Measurements from ENCODE around the gene KCNQ1.

Gene KCNQ1

GRCh38 chr11:2574043-2574552, 129.3 kb downstream of the KCNQ1 start:
- no peak for DNase-seq

DNA sequence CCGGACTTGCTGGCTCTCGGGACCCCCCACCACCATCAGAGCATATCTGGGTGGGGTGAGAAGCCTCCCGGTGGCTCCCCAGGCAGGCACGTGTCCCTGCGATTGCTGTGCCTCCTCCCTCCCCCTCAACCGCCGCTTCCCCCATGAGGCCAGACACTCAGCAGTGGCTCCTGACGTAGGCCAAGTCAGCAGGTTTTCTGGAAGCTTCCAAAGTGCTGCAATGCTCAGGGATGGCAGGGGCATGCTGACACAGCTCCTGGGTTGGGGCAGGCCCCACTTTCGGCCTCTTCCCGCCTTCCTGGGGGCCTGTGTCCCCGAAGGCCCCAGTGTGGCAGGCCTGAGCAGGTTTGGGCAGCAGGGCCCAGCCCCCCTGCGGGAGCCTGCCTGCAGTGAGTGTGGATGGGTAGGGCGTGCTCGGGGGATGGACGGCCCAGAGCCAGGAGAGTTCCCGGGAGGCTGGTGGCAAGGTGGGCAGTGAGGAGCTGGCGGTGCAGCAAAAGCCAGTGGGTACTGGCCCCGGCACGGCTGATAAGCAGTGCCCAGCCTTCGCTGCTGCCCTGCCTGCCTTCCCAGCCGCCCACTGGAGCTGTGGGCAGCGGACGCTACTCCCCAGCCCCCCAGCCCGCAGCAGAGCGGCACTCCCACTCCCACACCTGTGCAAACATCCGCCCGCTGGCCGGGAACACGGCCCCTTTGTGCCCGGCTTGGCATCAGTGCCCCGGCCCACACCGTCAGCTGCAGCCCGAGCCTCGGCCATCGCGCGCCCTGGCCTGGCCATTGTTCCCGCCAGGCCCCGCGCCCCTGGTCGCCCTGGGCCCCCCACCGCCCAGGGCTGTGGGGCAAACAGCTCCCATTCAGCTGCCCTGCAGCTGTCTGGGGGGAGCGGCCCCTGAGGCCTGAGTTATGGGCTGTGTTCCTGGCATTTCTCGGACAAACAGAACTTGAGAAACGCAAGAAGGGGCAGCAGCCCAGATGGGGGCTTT, 130.0 kb downstream of the KCNQ1 start:
- no peak for DNase-seq

DNA sequence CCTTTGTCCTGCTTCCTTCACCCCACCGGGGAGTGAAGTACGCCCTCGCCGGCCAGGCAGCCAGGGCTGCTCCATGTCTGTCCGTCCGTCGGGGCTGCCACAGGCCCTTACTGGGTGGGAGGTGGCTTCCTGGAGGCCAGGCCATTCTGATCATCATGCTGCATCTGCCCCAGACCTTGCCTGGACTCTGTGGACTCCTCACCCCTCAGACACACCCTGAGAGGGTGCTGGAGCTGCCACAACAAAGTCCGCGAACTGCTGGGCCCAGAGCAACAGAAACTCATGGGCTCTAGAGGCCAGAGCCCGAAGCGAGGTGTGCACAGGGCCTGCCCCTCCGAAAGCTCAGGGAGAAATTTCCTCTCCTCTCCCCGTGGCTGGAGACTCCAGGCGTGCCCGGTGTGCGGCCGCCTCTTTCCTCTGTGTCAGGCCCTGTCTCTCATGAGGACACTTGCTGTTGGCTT, 130.8 kb downstream of the KCNQ1 start:
- DNase-seq = no peak

DNA sequence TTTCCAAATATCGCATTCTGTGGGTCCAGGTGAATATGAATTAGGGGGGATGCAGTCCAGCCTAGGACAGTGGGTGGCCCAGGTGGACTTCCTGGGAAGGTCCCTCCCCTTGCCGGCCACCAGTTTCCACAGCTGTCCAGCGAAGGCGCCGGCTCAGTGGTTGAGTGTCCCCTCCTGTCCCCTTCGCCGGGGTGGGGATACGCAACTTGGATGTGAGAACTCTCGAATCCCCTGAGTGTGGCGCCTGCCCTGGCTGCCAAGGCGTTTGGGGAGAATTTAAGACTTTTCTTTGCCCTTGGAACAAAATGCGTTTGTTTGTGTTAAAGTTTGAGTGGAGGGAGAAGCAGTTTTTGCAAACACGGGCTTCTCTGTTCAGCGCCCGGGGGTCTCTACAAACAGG, 131.3 kb downstream of the KCNQ1 start:
- no peak for DNase-seq

DNA sequence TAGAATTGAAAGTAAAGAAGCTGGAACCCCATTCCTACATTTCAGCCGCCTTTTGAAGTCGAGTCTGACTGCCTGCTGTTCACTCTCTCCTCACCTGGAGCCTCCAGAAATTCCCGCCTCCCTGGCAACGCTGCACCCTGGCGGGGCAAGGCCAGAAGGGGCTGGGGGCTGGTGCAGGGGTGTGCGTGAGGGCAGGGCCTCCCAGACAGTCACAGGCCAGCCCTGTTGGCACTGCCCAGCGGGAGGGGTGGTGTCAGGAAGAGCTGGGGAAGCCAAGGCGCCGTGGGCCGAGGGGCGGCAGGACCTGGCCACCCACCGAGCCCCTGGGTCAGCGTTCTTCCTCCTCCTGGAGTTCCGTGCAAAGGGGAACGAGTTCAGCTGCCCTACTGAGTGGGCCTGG, 131.7 kb downstream of the KCNQ1 start:
- DNase-seq = no peak

DNA sequence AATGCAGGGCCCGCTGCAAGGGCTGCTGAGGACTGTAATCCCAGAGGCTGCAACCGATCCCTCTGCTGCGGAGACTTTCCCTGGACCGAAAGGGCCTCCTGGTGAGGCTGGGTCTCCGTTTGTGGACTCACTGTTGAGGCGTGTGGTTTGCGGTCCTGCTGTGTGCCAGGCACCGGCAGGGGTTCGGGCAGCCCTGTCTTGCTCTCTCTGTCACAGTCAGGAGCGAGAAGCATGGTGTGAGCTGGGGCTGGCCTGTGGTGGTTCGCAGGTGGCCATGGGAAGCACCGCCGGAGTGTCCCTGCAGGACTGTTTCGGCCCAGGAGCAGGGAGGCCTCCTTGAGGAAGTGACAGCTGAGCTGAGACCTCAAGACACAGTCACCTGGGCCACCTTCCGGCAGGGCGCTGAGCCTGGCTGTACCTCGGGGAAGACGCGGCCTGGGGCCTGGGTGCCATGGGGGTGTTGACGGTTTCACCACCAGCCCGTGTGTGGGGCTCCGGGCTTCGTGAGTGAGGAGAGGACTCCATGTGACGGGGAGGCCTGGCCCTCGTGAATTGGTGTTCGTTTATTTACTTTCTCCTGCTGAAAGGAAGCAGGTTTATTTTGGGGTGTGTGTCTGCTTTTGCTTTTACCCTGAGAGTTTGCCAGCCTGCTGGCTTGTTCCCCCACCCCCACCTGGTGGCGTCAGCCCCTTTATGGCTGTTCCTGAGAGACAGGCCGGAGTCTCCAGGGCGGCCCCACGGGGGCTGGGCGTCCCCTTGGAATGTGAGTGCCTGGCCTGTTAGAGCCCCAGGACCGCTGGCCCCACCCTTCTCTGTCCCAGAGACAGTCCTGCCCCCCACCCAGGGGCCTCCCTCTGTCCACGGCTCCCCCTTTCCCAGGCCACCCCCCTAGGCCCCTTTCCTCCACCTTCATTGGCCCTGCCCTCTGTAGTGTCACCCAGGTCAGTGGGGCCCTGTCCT, 132.5 kb downstream of the KCNQ1 start:
- DNase-seq = no peak

DNA sequence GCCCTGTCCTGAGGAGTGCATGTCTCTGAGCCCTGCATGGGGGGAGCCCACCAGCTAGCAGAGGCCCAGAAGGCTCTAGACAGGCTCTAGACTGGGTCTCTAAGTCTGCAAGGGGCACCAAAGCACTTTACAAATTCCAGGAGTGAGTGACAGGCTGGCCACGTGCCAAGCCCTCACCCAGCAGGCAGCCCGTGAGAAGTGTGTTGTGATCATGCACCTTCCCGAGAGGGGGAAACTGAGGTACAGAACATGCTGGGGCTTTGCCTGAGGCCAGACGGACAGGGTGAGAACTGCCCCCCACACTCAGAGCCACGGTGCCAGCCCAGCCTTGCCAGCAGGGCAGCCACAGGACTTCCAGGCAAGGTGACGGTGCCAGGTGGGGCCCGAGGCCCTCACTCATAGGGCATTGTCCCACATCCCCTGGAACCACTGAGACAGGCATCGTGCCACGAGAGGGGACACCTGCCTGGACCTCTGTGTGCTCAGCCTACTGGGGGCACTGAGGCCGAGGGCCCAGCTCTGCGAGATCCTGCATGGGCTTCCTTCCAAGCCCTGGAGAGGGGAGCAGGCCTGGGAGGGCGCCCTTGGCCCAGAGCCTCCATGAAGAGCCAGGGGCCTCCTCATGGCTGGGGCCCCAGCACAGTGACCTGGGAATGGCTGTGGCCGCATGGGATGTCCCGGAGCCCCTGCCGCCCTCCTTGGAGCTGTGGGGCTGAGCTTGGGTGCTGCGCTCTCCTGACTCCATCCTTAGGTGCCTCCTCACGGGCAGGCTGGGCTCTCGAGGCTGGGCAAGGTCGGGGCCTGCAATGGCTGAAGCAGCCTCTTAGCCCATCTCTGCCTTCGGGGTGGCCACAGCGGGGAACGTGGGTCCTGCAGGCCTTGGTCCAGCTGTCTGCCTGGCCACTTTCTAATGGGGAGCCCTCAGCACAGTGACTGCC, 133.5 kb downstream of the KCNQ1 start:
- DNase-seq = no peak

DNA sequence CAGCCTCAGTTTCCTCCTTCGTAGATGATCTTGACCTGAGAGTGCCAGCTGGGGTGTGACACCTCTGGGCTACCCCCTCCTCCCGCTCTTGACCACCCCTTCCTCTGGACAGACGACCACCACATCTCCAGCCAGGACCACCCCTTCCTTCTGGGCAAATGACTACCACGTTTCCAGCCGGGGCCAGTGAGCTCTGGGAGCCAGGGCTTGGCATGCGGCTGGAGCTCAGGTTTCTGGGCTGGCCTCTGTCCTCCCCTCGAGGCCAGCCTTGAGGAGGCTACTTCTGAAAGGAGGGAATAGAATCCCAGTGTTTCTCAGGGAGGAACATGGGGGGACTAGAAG, 134.1 kb downstream of the KCNQ1 start:
- DNase-seq = no peak

DNA sequence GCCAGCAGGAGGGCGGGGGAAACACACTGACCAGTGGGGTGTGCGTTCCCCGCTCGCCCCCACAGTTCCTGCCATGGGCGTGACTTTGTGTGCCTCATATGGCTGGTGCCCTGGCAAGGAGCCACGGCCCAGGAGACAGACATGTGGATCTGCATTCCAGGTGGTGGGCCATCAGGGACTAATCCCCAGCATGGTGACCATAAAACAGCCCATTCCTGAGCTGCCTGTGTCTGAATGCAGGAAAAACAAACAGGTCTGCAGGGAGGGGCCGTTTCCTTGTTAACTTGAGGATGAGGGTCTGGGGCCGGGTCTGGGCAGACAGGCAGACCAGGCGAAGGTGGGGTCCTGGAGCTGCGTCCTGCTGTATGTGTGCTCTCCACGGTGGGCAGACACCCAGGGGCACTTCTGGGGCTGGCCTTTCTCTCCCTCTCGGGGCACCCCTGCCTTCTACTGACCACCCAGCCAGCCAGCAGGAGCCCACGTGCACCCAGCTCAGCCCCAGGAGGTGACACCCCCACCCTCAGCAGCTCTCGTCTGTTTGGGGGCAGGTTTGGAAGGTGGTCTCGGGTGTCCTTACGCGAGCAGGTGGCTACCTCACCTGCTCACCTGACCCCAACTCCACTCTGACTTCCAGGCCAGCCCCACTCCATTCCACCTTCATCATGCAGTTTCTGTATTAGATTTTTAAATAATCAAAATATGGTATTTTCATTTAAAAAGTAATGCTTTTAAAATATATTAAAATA, 134.7 kb downstream of the KCNQ1 start:
- no peak for DNase-seq

DNA sequence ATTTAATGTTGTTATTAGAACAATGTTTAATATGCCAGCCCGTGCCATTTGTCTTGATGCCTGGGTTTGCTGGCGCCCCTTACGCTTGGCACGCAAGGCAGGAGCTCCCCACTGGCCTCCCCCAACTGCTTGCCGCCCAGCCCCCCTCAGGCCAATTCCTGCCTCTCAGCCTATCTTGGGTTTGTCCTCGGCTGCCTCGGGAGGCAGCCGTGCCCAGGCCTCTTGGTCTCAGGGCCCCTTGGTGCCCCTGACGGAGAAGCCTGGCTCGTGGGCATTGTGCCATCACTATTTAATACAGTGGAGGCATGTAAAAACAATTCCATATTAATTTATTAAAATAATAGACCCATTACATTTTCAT, 135.2 kb downstream of the KCNQ1 start:
- no peak for DNase-seq

- no peak for DNase-seq
These were observed 135.8 kb downstream of the KCNQ1 start for GRCh38 chr11:2580571-2581001.

GRCh38 chr11:2581151-2581930, 136.5 kb downstream of the KCNQ1 start:
- DNase-seq = no peak

GRCh38 chr11:2581931-2582350, 137.1 kb downstream of the KCNQ1 start:
- DNase-seq = no peak

DNA sequence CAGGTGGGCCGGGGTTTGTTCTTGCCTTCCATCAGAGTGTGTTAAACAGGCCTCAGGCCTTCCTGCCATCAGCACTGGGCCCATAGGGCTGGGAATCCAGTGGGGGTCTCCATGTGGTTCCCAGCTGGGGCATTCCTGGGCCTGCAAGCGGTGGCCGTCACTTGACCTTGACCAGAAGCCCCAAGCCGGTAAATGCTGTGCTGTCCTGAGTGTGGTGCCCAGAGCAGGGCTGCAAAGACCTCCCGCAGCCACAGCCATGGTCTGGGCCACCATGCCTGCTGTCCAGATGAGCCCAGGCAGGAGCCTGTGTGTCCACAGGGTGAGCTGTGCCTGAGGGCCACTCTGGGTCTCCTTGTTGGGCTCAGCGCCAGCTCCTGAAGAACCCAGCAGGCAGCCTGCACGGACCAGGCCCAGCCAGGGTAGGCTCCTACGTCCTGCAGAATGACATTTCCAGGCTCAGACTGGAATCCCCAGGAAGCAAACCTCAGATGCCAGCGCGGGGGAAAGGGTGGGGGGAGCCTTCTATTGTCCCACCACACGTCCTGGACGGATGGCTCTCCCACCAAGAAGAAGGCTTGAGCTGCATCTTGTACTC, 137.6 kb downstream of the KCNQ1 start:
- no peak for DNase-seq

GRCh38 chr11:2582946-2583604, 138.3 kb downstream of the KCNQ1 start:
- DNase-seq = no peak

GRCh38 chr11:2583605-2583958, 138.8 kb downstream of the KCNQ1 start:
- no peak for DNase-seq

DNA sequence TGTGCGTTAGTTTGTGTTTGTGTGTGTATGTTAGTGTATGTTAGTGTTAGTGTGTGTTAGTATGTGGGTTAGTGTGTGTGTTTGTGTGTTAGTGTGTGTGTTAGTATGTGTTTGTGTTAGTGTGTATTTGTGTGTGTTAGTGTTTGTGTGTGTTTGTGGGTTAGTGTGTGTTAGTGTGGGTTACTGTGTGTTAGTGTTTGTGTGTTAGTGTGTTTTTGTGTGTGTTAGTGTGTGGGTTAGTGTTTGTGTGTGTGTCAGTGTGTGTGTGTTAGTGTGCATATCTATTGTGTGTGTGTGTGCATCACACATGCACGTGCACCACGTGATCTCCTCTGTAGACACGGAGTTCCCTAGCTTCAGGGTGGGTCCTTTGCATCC, 139.6 kb downstream of the KCNQ1 start:
- no peak for DNase-seq

DNA sequence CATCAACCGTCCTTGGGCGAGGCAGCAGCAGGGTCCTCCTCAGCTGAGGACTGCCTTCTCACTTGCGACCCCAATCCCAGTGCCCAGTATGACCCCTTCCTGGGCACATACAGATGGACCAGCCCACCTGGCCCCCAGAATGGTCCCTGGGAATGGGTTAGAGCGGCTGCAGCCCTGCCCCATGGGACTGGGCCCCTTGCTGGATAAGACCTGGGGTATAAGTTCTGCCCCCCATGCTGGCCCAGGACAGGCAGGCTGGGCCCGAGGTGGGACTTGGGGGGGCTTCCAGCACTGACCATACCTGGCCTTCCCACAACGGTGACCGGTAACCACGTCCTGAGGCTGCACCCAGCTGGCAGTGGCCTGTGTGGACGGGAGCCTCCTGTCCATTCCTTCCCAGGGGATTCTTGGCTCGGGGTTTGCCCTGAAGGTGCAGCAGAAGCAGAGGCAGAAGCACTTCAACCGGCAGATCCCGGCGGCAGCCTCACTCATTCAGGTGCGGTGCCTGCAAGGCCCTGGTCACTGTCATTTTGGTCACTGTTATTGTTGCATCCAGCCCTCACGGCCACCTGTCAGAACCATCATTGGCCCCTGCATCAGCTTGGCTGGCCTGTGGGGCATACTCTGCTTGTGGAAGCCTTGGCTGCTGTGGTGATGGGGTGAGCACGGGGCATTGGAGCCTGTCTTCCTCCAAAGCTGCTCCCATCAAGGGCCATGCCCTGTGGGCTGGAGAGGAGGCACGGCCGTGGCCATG, 140.2 kb downstream of the KCNQ1 start:
- DNase-seq = no peak

- DNase-seq = no peak
These were observed 140.8 kb downstream of the KCNQ1 start for GRCh38 chr11:2585566-2586086.

All from hematopoietic multipotent progenitor cell treated with erythropoietin and hydrocortisone succinate and interleukin-3 and kit ligand, for 6 days (in vitro differentiated cells).